Mucosa of descending colon (tissue), 3 donors: Measurements from ENCODE around the gene PRELID1. TPM values are rescaled to one million over a fixed set of nuclear protein-coding genes. Genes with fewer than 3 reads are reported as not detected.

ENCODE experiments used
- ATAC-seq: fragments of 200-7000 bp; cut with Tn5 transposase; one replicate; pipeline ENCODE4 v1.9.1; 2020; ENCODE audit warnings: mild to moderate bottlenecking, moderate library complexity
- DNase-seq, 3 donors: peaks; one replicate each; pipeline ENCODE4 v3.0.0-alpha.2; 2020
- H3K36me3 ChIP-seq: fragments of 200-600 bp; one replicate; pipeline ENCODE4 v1.8.0; 2021; ENCODE audit warnings: low read depth, mild to moderate bottlenecking
- H3K4me1 ChIP-seq: fragments of 200-600 bp; one replicate; pipeline ENCODE4 v1.8.0; 2021; ENCODE audit warnings: low read depth, mild to moderate bottlenecking
- H3K4me3 ChIP-seq: fragments of 200-600 bp; one replicate; pipeline ENCODE4 v1.8.0; 2021; ENCODE audit warnings: mild to moderate bottlenecking
- H3K9me3 ChIP-seq: fragments of 200-600 bp; one replicate; pipeline ENCODE4 v1.8.0; 2021; ENCODE audit warnings: mild to moderate bottlenecking
- CTCF ChIP-seq: fragments of 200-600 bp; IDR thresholded peaks from one replicate; pipeline ENCODE4 v1.8.0; 2022; ENCODE audit warnings: antibody characterized with exemption, mild to moderate bottlenecking
- intact Hi-C, 2 donors: fragments of 100-400 bp; cut with DNase I in 1 of 2; cut with micrococcal nuclease in 1 of 2; formaldehyde crosslinking; loops; one replicate each; pipeline versions ENCODE4 v1.11.0 to v1.11.1; 2022; cut with DNase I, micrococcal nuclease
- total RNA-seq, 3 donors: library from RNA; stranded (reverse); fragmentation: NEBNext Ultra II Directional in 2 of 3; extraction: Animal tissue kit (Norgen Biotek cat#: 25700) in 2 of 3; gene quantifications; one replicate each; pipeline versions ENCODE4 v1.2.1 to v1.2.4, GENCODE V29; 2021 to 2023
- donor health status: DM: no; HTN: no; CAD: no; lungs with moderate emphysema.
- donor health status: DM: no; HTN: no; CAD: no.
- donor health status: DM: no; HTN: yes; CAD: no.

The PRELID1 gene
- total RNA-seq, 3 donors from 2014 or later: 149 to 277 (median 171) TPM

DNA sequence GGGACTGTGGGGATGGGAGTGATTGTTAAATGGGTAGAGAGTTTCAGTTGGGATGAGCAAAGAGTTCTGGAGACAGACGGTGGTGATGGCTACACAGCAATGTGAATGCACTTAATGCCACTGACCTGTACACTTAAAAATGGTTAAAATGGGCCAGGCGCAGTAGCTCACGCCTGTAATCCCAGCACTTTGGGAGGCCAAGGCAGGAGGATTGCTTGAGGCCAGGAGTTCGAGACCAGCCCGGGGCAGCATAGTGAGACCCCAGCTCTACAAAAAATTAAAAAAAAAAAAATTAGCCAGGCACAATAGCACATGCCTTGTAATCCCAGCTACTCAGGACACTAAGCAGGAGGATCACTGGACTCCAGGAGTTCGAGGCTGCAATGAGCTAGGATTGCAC lies 40.2 kb downstream of the PRELID1 start:
- no peaks in the 10 kb centered on the region for H3K36me3 ChIP-seq
- peaks cover 2% of the 10 kb centered on the region for H3K4me1 ChIP-seq
- intact Hi-C loops: no loop called here
- DNase-seq (peak in 1 of 3 donors; percentile 3), ATAC-seq (no peak)
- no peaks in the 10 kb centered on the region for H3K9me3 ChIP-seq
- no peak for TF ChIP-seq CTCF
- H3K4me3 ChIP-seq: no peak overlapping the region

DNA sequence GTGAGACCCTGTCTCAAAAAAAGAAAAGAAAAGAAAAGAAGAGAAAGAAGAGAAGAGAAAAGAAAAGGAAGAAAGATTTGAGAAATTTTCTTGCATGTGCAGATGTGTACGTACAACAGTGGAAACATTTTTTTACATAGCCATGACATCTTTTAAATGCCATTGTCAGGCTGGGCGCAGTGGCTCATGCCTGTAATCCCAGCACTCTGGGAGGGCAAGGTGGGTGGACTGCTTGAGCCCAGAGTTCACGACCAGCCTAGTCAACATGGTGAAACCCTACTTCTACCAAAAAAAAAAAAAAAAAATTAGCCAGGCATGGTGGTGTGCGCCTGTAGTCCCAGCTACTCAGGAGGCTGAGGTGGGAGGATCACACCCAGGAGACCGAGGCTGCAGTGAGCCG lies 41.3 kb downstream of the PRELID1 start:
- Histone ChIP-seq H3K4me1 (peaks cover 13% of the 10 kb centered on the region), H3K9me3 (no peaks in the 10 kb centered on the region), H3K4me3 (no peak overlapping the region), H3K36me3 (no peaks in the 10 kb centered on the region)
- no peak for TF ChIP-seq CTCF
- ATAC-seq (no peak), DNase-seq (peak in 1 of 3 donors; percentile 3)
- intact Hi-C loops: no loop called here

DNA sequence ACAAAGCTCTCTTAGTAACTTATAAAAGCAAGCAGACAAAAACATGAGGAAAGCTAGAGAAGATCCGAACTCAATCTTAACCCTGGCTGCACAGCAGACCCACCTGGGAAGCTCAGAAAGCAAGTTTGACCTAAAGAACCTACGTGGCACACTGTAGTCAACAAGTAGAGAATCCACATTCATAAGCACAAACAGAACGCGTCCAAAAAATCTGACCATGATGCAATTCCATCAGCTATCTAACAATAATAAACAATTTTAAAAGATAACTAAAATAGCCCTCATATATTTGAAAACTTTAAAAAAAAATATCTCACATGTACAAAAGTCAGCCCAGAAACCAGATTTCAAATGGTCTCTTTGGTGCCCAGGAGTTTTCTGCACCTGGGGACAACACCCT lies 43.2 kb downstream of the PRELID1 start:
- DNase-seq: no peak
- H3K4me3 ChIP-seq: no peak overlapping the region
- no peaks in the 10 kb centered on the region for H3K9me3 ChIP-seq
- H3K4me1 ChIP-seq: peaks cover 25% of the 10 kb centered on the region
- no peak for ATAC-seq
- TF ChIP-seq CTCF: no peak
- H3K36me3 ChIP-seq: peaks cover 4% of the 10 kb centered on the region
- intact Hi-C loops: no loop called here

DNA sequence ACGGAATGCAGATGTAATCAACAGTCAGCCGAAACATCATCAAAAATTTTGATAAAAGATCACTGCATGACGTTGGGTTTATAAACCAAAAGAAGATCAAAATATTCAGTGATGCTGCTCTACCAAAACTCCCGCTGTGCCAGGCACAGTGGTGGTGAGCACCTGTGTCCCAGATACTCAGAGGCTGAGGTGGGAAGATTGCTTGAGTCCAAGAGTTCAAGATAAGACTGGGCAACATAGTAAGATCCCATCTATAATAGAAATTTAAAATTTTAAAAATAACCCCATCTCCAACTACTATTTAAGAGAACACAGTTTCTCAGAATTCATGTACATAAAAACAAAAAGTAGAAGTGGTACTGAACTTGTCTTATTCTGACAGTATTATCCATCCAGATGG lies 44.1 kb downstream of the PRELID1 start:
- H3K36me3 ChIP-seq: peaks cover 5% of the 10 kb centered on the region
- no peaks in the 10 kb centered on the region for H3K9me3 ChIP-seq
- intact Hi-C loops: no loop called here
- no peak for TF ChIP-seq CTCF
- no peak overlapping the region for H3K4me3 ChIP-seq
- ATAC-seq: no peak
- no peak for DNase-seq
- peaks cover 27% of the 10 kb centered on the region for H3K4me1 ChIP-seq

DNA sequence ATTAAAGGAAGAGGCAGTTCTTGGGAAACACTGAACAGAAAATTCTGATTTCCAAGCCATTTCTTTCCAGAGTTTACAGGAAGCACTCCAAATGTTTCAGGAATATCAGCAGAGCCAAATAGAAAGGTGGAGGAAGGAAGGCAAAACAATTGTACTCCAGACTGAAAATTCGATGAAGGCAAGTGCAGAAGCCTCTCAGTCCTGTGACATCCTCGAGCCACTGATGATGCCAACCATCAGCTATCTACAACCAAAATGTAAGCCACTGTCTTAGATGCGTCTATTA lies 45.7 kb downstream of the PRELID1 start:
- TF ChIP-seq CTCF: no peak
- Histone ChIP-seq H3K4me1 (peaks cover 27% of the 10 kb centered on the region), H3K9me3 (no peaks in the 10 kb centered on the region), H3K36me3 (peaks cover 5% of the 10 kb centered on the region), H3K4me3 (no peak overlapping the region)
- intact Hi-C loops: no loop called here
- ATAC-seq: no peak
- DNase-seq: no peak

- Histone ChIP-seq H3K4me3 (no peak overlapping the region), H3K4me1 (peaks cover 27% of the 10 kb centered on the region)
- no peak for ATAC-seq
Measured at GRCh38 chr5:177349762-177350161, 46.2 kb downstream of the PRELID1 start.

More at GRCh38 chr5:177349762-177350161, 46.2 kb downstream of the PRELID1 start:
- Histone ChIP-seq H3K9me3 (no peaks in the 10 kb centered on the region), H3K36me3 (peaks cover 5% of the 10 kb centered on the region)
- peak in 1 of 3 donors; percentile 7 for DNase-seq
- intact Hi-C loops: no loop called here
- TF ChIP-seq CTCF: no peak
